Trophoblast cell (in vitro differentiated cells and primary cell): ENCODE results near the gene FCER1G.

Experiments
- DNase-seq, 2 donors: peaks; one replicate each; pipeline ENCODE4 v3.0.0-alpha.2; 2016
- H2AFZ ChIP-seq: 2 replicates; pipeline ENCODE4 v1.6.1; 2013; ENCODE audit warnings: low read length, moderate library complexity, mild to moderate bottlenecking; ENCODE audit not compliant: insufficient read depth, poor library complexity
- H2AK5ac ChIP-seq: 2 replicates; pipeline ENCODE4 v1.6.1; 2013; ENCODE audit warnings: mild to moderate bottlenecking, low read length
- H2BK120ac ChIP-seq: 2 replicates; pipeline ENCODE4 v1.6.1; 2013; ENCODE audit warnings: low read length, mild to moderate bottlenecking, moderate library complexity; ENCODE audit not compliant: insufficient read depth, poor library complexity
- H2BK12ac ChIP-seq: 2 replicates; pipeline ENCODE4 v1.6.1; 2013; ENCODE audit warnings: mild to moderate bottlenecking, low read length, moderate library complexity
- H2BK5ac ChIP-seq: 2 replicates; pipeline ENCODE4 v1.6.1; 2013; ENCODE audit warnings: low read length, low read depth, moderate library complexity, mild to moderate bottlenecking; ENCODE audit not compliant: poor library complexity
- H3K14ac ChIP-seq: 2 replicates; pipeline ENCODE4 v1.6.1; 2013; ENCODE audit warnings: mild to moderate bottlenecking, low read length
- H3K18ac ChIP-seq: 2 replicates; pipeline ENCODE4 v1.6.1; 2013; ENCODE audit warnings: mild to moderate bottlenecking, low read length
- H3K23ac ChIP-seq: 2 replicates; pipeline ENCODE4 v1.6.1; 2013; ENCODE audit warnings: low read length
- H3K27ac ChIP-seq: 2 replicates; pipeline ENCODE4 v1.5.1; 2013; ENCODE audit warnings: low read depth, mild to moderate bottlenecking, inconsistent platforms, low read length, moderate library complexity
- H3K27me3 ChIP-seq: 2 replicates; pipeline ENCODE4 v1.6.1; 2013; ENCODE audit warnings: inconsistent platforms, mild to moderate bottlenecking, low read length, moderate library complexity; ENCODE audit not compliant: insufficient read depth
- H3K36me3 ChIP-seq, 2 experiments: 1 replicate in 1 of 2; 2 replicates in 1 of 2; pipeline ENCODE4 v1.6.1; 2013; ENCODE audit warnings: low read length in 2 of 2, mild to moderate bottlenecking in 2 of 2, moderate library complexity in 1 of 2; ENCODE audit not compliant: insufficient read depth in 2 of 2, control insufficient read depth in 1 of 2
- H3K4ac ChIP-seq: 2 replicates; pipeline ENCODE4 v1.6.1; 2013; ENCODE audit warnings: low read depth, mild to moderate bottlenecking, low read length, moderate library complexity
- H3K4me1 ChIP-seq, 2 experiments: 1 replicate in 1 of 2; 2 replicates in 1 of 2; pipeline ENCODE4 v1.6.1; 2013; ENCODE audit warnings: low read length in 2 of 2, mild to moderate bottlenecking in 2 of 2, moderate library complexity in 1 of 2; ENCODE audit not compliant: insufficient read depth in 2 of 2, control insufficient read depth in 1 of 2
- H3K4me2 ChIP-seq: 2 replicates; pipeline ENCODE4 v1.6.1; 2013; ENCODE audit warnings: inconsistent platforms, mild to moderate bottlenecking, low read length, moderate library complexity
- H3K4me3 ChIP-seq: 2 replicates; pipeline ENCODE4 v1.5.1; 2013; ENCODE audit warnings: mild to moderate bottlenecking, low read depth, low read length, inconsistent platforms
- H3K79me1 ChIP-seq: one replicate; pipeline ENCODE4 v1.6.1; 2013; ENCODE audit warnings: low read length
- H3K79me2 ChIP-seq: 2 replicates; pipeline ENCODE4 v1.6.1; 2013; ENCODE audit warnings: low read length, mild to moderate bottlenecking; ENCODE audit not compliant: control insufficient read depth, insufficient read depth, poor library complexity
- H3K9ac ChIP-seq: 2 replicates; pipeline ENCODE4 v1.6.1; 2013; ENCODE audit warnings: mild to moderate bottlenecking, low read length
- H3K9me3 ChIP-seq: 2 replicates; pipeline ENCODE4 v1.6.1; 2013; ENCODE audit warnings: low read depth, mild to moderate bottlenecking, control low read depth, inconsistent platforms, low read length; ENCODE audit not compliant: insufficient read depth
- H4K12ac ChIP-seq: 2 replicates; pipeline ENCODE4 v1.6.1; 2013; ENCODE audit warnings: low read depth, mild to moderate bottlenecking, low read length, moderate library complexity
- H4K8ac ChIP-seq: 2 replicates; pipeline ENCODE4 v1.6.1; 2013; ENCODE audit warnings: low read depth, mild to moderate bottlenecking, low read length, moderate library complexity
- H4K91ac ChIP-seq: one replicate; pipeline ENCODE4 v1.6.1; 2013; ENCODE audit warnings: low read depth, mild to moderate bottlenecking, low read length, moderate library complexity
- WGBS: extraction: QIAGEN DNeasy Blood & Tissue Kit; methylation state at CpG from one replicate; pipeline ENCODE4 v1.1.7; 2013; ENCODE audit warnings: missing lambda C conversion rate; ENCODE audit not compliant: insufficient read length, insufficient coverage; ENCODE audit errors: extremely low coverage; 5-methylcytosine and 5-hydroxymethylcytosine counted together

FCER1G gene

DNA sequence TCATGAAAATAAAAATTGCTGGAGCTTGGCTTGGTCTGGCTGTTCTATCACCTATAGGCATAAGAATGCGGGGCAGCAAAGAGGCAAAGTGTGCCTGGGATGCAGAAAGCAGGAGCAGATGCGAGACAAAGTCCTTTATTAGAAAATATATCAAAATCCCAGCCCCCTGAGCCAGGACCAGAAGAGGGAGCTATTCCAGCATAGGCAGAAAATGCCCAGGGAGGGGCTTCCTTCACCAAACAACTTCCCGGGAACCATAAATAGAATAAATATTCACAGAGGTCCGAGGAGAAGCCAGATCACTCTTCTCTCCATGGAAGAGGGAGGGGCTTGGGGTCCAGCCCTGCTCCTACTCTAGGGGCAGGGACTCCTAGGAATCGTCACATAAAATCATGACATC, 43.9 kb upstream of the FCER1G start:
- Histone ChIP-seq H3K27ac (no peak overlapping the region), H3K79me1 (no peaks in the 10 kb centered on the region), H2BK5ac (no peak overlapping the region), H3K4me3 (no peak overlapping the region), H4K8ac (no peak overlapping the region), H4K91ac (no peak overlapping the region), H2BK120ac (no peak overlapping the region), H2AK5ac (no peak overlapping the region), H3K9ac (no peak overlapping the region), H2AFZ (no peak overlapping the region), H3K4me1 (peaks cover 5 to 6% of the 10 kb centered on the region in 2 experiments), H4K12ac (no peak overlapping the region), H3K23ac (no peak overlapping the region), H3K14ac (no peak overlapping the region), H2BK12ac (no peak overlapping the region), H3K36me3 (peaks cover 38 to 51% of the 10 kb centered on the region in 2 experiments), H3K27me3 (no peaks in the 10 kb centered on the region), H3K4ac (no peak overlapping the region), H3K4me2 (no peak overlapping the region), H3K9me3 (peaks cover 2% of the 10 kb centered on the region), H3K79me2 (no peaks in the 10 kb centered on the region), H3K18ac (no peak overlapping the region)
- WGBS, result no CpG with 5 or more reads among the region's 5 CpGs
- no peak for DNase-seq

- no peak overlapping the region for H3K23ac ChIP-seq
- H3K79me1 ChIP-seq, result no peaks in the 10 kb centered on the region
- H2AFZ ChIP-seq, result no peak overlapping the region
- no CpG with 5 or more reads among the region's 12 CpGs for WGBS
- H3K4me3 ChIP-seq, result no peak overlapping the region
- H2BK12ac ChIP-seq, result no peak overlapping the region
- no peak overlapping the region for H4K8ac ChIP-seq
- no peak for DNase-seq
- no peak overlapping the region for H3K4ac ChIP-seq
- H3K4me1 ChIP-seq, result peaks cover 9 to 10% of the 10 kb centered on the region in 2 experiments
- peaks cover 38 to 51% of the 10 kb centered on the region in 2 experiments for H3K36me3 ChIP-seq
- H3K9ac ChIP-seq, result no peak overlapping the region
- H4K91ac ChIP-seq, result no peak overlapping the region
- H3K18ac ChIP-seq, result no peak overlapping the region
- no peaks in the 10 kb centered on the region for H3K27me3 ChIP-seq
- H2BK120ac ChIP-seq, result no peak overlapping the region
- H4K12ac ChIP-seq, result no peak overlapping the region
- no peak overlapping the region for H2BK5ac ChIP-seq
- no peak overlapping the region for H2AK5ac ChIP-seq
- no peak overlapping the region for H3K4me2 ChIP-seq
- peaks cover 2% of the 10 kb centered on the region for H3K9me3 ChIP-seq
- H3K14ac ChIP-seq, result no peak overlapping the region
- no peak overlapping the region for H3K27ac ChIP-seq
- H3K79me2 ChIP-seq, result peaks cover 2% of the 10 kb centered on the region
These were observed 43.4 kb upstream of the FCER1G start for GRCh38 chr1:161171696-161172095.

DNA sequence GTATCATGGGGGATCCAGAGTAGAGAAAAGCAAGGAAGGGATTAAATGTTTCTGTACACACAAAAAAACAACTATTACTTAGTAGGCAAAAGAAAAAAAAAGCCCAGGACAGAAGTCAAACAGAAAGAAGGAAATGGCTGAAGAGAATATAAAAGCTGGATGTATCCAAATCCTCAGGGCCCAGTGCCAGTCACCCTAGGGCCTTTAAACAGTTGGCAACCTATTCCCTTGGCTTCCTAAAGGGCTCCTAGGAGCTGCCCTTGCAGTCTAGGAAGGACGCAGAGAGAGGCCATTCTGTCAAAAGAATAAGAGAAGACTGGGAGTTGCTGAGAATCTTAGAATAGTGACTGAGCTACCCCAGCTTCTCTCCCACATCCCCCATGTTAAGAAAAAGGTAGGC, 42.7 kb upstream of the FCER1G start:
- no CpG with 5 or more reads among the region's 1 CpG for WGBS
- Histone ChIP-seq H3K9ac (no peak overlapping the region), H3K4ac (no peak overlapping the region), H3K79me2 (peaks cover 6% of the 10 kb centered on the region), H2BK12ac (no peak overlapping the region), H3K27ac (no peak overlapping the region), H4K12ac (no peak overlapping the region), H3K79me1 (peaks cover 4% of the 10 kb centered on the region), H3K4me1 (peaks cover 4 to 6% of the 10 kb centered on the region in 2 experiments), H2BK120ac (no peak overlapping the region), H2AFZ (no peak overlapping the region), H3K27me3 (no peaks in the 10 kb centered on the region), H3K4me3 (no peak overlapping the region), H2AK5ac (no peak overlapping the region), H3K18ac (no peak overlapping the region), H4K91ac (no peak overlapping the region), H3K23ac (no peak overlapping the region), H3K9me3 (peaks cover 2% of the 10 kb centered on the region), H3K14ac (no peak overlapping the region), H4K8ac (no peak overlapping the region), H2BK5ac (no peak overlapping the region), H3K4me2 (no peak overlapping the region), H3K36me3 (peaks cover 38 to 51% of the 10 kb centered on the region in 2 experiments)
- DNase-seq, result no peak

DNA sequence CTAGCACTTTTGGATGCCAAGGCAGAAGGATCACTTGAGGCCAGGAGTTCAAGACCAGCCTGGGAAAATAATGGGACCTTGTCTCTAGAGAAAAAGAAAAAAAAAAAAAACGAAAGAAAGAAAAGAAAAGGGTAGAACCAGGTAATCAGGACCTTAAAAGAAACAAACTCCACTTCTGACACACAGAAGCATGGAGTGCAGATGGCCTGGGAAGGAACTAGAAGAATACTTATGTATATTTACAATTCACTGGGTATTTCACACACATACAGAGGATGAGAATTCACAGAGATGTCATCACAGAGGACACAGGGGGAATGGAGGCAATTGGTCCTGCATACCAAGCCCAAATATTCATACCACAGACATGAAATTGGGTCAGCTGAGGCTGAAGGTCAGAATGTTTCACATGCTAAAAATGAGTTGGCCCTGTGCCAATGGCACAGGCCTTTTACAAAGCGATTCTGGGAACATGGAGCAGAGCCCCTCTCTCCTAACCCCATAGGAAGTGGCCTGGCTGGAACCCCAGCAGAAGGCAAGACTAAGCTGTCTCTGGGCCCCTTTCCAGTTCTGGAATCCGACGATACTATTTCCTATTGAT, 42.2 kb upstream of the FCER1G start:
- Histone ChIP-seq H4K12ac (no peak overlapping the region), H2AFZ (no peak overlapping the region), H2AK5ac (no peak overlapping the region), H3K27ac (no peak overlapping the region), H2BK120ac (no peak overlapping the region), H3K4me1 (peaks cover 6 to 8% of the 10 kb centered on the region in 2 experiments), H3K14ac (no peak overlapping the region), H2BK12ac (no peak overlapping the region), H3K23ac (no peak overlapping the region), H4K91ac (no peak overlapping the region), H3K4ac (no peak overlapping the region), H3K27me3 (no peaks in the 10 kb centered on the region), H2BK5ac (no peak overlapping the region), H3K9me3 (peaks cover 2% of the 10 kb centered on the region), H4K8ac (no peak overlapping the region), H3K9ac (no peak overlapping the region), H3K4me2 (no peak overlapping the region), H3K4me3 (no peak overlapping the region), H3K79me1 (peaks cover 8% of the 10 kb centered on the region), H3K79me2 (peaks cover 8% of the 10 kb centered on the region), H3K36me3 (peaks cover 38 to 51% of the 10 kb centered on the region in 2 experiments), H3K18ac (no peak overlapping the region)
- peak in 1 of 2 donors; percentile 56 for DNase-seq
- WGBS, result no CpG with 5 or more reads among the region's 4 CpGs
